Measurements from ENCODE around the gene CA4. TPM values are rescaled to one million over a fixed set of nuclear protein-coding genes. Genes with fewer than 3 reads are reported as not detected.
"Not testable (repeated sequence)": the region's sequence is repeated elsewhere in the genome, so short reads cannot be mapped to it uniquely, and the experiment has no call there.

The CA4 gene
- total RNA-seq, 2 experiments from 2014 or later: not detected

DNA sequence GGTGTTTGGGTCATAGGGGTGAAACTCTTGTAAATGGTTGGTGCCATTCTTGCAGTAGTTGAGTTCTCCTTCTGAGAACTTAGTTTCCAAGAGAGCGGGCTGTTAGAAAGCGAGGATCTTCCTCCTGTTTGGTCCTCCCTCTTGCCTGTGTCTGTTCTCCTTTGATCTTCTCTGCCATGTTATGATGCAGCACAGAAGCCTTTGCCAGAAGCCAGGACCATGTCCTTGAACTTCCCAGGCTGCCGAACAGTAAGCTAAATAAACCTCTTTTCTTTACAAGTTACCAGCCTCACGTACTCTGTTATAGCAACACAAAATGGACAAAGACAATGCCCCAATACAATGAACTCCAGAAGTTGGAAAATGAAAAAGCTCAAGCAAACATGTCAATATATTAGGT lies 40.3 kb downstream of the CA4 start:
- H3K4me1 Mint-ChIP-seq (ENCODE audit: low read depth); H3K27me3 Mint-ChIP-seq (ENCODE audit: low read depth); H3K27ac Mint-ChIP-seq; CTCF ChIA-PET; H3K9me3 Mint-ChIP-seq (ENCODE audit: insufficient read depth); DNase-seq; ATAC-seq; POLR2A ChIA-PET; H3K4me3 Mint-ChIP-seq: not testable (repeated sequence)
- peaks cover 23% of the 10 kb centered on the region for H3K36me3 Mint-ChIP-seq (ENCODE audit: low read depth)

GRCh38 chr17:60193032-60193431 lies 43.3 kb downstream of the CA4 start:
- peaks cover 26% of the 10 kb centered on the region for H3K36me3 Mint-ChIP-seq (ENCODE audit: low read depth)
- H3K27me3 Mint-ChIP-seq (ENCODE audit: low read depth); DNase-seq; H3K4me3 Mint-ChIP-seq; ATAC-seq; H3K27ac Mint-ChIP-seq; H3K4me1 Mint-ChIP-seq (ENCODE audit: low read depth); H3K9me3 Mint-ChIP-seq (ENCODE audit: insufficient read depth); CTCF ChIA-PET: not testable (repeated sequence)
- POLR2A ChIA-PET: interaction anchor here (0.6 kb wide), 1 partner anchor 996 kb away, joined by 3 read pairs; no protein-coding TSS in a partner anchor

GRCh38 chr17:60193482-60193881 lies 43.7 kb downstream of the CA4 start:
- CTCF ChIA-PET: no interaction called here
- H3K4me3 Mint-ChIP-seq: no peak overlapping the region
- DNase-seq: no peak
- H3K36me3 Mint-ChIP-seq (ENCODE audit: low read depth): peaks cover 25% of the 10 kb centered on the region
- no peaks in the 10 kb centered on the region for H3K9me3 Mint-ChIP-seq (ENCODE audit: insufficient read depth)
- POLR2A ChIA-PET: interaction anchor here (0.6 kb wide), 1 partner anchor 996 kb away, joined by 3 read pairs; no protein-coding TSS in a partner anchor
- no peak for ATAC-seq
- H3K27ac Mint-ChIP-seq: no peak overlapping the region
- H3K27me3 Mint-ChIP-seq (ENCODE audit: low read depth): no peaks in the 10 kb centered on the region
- H3K4me1 Mint-ChIP-seq (ENCODE audit: low read depth): no peaks in the 10 kb centered on the region

GRCh38 chr17:60194141-60194540 lies 44.4 kb downstream of the CA4 start:
- CTCF ChIA-PET; H3K27ac Mint-ChIP-seq; H3K9me3 Mint-ChIP-seq (ENCODE audit: insufficient read depth); POLR2A ChIA-PET; H3K4me1 Mint-ChIP-seq (ENCODE audit: low read depth); H3K4me3 Mint-ChIP-seq; DNase-seq; ATAC-seq; H3K27me3 Mint-ChIP-seq (ENCODE audit: low read depth): not testable (repeated sequence)
- peaks cover 20% of the 10 kb centered on the region for H3K36me3 Mint-ChIP-seq (ENCODE audit: low read depth)

- DNase-seq; ATAC-seq; POLR2A ChIA-PET; H3K27me3 Mint-ChIP-seq (ENCODE audit: low read depth); H3K4me3 Mint-ChIP-seq; H3K4me1 Mint-ChIP-seq (ENCODE audit: low read depth); H3K27ac Mint-ChIP-seq; CTCF ChIA-PET; H3K9me3 Mint-ChIP-seq (ENCODE audit: insufficient read depth): not testable (repeated sequence)
- H3K36me3 Mint-ChIP-seq (ENCODE audit: low read depth): peaks cover 11% of the 10 kb centered on the region
These were observed 48.9 kb downstream of the CA4 start for GRCh38 chr17:60198630-60199029.

DNA sequence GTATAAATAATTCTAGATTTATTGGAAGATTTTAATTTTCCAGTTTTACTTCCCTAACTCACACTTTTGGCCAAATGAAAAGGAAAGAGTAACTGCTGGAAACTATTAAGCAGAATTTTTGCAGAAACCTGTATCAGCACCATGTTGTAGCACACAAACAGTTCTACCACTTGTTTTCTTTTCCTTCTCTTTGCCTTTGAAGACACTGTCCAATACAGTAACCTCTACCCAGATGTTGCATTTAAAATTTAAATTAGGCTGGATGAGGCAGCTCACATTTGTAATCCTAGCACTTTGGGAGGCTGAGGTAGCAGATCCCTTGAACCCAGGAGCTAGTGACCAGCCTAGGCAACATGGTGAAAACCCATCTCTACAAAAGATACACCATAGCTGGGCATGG lies 56.0 kb downstream of the CA4 start:
- H3K27me3 Mint-ChIP-seq (ENCODE audit: low read depth); POLR2A ChIA-PET; H3K27ac Mint-ChIP-seq; ATAC-seq; H3K36me3 Mint-ChIP-seq (ENCODE audit: low read depth); H3K4me3 Mint-ChIP-seq; H3K4me1 Mint-ChIP-seq (ENCODE audit: low read depth); H3K9me3 Mint-ChIP-seq (ENCODE audit: insufficient read depth); DNase-seq; CTCF ChIA-PET: not testable (repeated sequence)

GRCh38 chr17:60208302-60208701 lies 58.5 kb downstream of the CA4 start:
- CTCF ChIA-PET; H3K27me3 Mint-ChIP-seq (ENCODE audit: low read depth); H3K36me3 Mint-ChIP-seq (ENCODE audit: low read depth); H3K9me3 Mint-ChIP-seq (ENCODE audit: insufficient read depth); ATAC-seq; H3K4me3 Mint-ChIP-seq; POLR2A ChIA-PET; DNase-seq; H3K27ac Mint-ChIP-seq; H3K4me1 Mint-ChIP-seq (ENCODE audit: low read depth): not testable (repeated sequence)

Other genes starting within 250 kb of the CA4 start
- 10 to 100 TPM in 1 of 2 experiments, 1 to 10 TPM in 1; 9.7 to 11.1 TPM for gene RNFT1, start 185.2 kb upstream of the CA4 start, total RNA-seq
- 10 to 100 TPM; 18.3 to 20.1 TPM for gene HEATR6, start 71.1 kb upstream of the CA4 start, total RNA-seq
- gene USP32, start 242.2 kb downstream of the CA4 start, total RNA-seq: 10 to 100 TPM; 36.7 to 44.0 TPM

All from activated CD8-positive, alpha-beta T cell treated with anti-CD3 and anti-CD28 coated beads, Interleukin-2, amount 10 ng/mL, durations not matched to agents 7 days and 5 days (primary cell).